ENCODE results near the gene EMP2. TPM values are rescaled to one million over a fixed set of nuclear protein-coding genes. Genes with fewer than 3 reads are reported as not detected.

Gene EMP2
- polyA plus RNA-seq, 1 donor from 2014 or later: 0.14 TPM

DNA sequence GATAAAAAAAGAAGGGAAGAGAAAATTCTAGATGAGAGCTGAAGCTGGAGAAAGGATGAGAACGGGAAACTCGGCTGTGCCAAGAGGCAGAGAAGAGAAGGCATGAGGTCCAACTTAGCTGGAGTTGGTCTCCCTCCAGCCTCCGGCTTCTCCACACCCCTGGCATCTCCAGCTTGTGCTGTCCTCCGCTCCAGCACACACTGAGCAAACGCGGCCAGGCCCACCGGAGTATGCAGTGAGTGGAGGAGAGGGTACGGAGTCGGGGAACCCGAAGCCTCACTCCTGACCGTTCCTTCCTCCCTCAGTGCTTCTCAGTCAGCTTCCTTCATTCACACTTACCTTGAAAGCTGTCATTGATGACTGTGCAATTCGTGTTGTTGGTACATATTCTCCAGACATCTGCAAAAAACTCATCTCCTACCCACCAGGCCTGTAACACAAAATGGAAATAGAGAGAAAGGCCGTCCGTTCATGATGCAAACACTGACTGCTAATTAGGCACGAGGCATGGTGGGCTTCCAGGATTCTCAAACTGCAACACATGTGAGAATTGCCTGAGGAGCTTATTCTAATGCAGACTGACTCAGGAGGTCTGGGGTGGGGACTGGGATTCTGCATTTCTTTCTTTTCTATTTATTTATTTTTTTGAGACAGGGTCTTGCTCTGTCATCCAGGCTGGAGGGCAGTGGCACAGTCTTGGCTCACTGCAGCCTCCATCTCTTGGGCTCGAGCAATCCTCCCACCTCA is 37.0 kb downstream of the EMP2 start:
- Histone ChIP-seq H3K9me2 (ENCODE audit: insufficient read depth, low read length) (no peaks in the 10 kb centered on the region), H3K9me3 (ENCODE audit: low read length) (no peaks in the 10 kb centered on the region), H3F3A (ENCODE audit: insufficient read depth, low read length, poor library complexity, severe bottlenecking) (no peaks in the 10 kb centered on the region), H3K27me3 (ENCODE audit: insufficient read depth, low read depth, low read length) (no peaks in the 10 kb centered on the region), H2AFZ (ENCODE audit: low read depth, low read length) (no peak overlapping the region), H3K4me3 (ENCODE audit: low read length) (no peak overlapping the region), H4K20me1 (ENCODE audit: insufficient read depth) (no peaks in the 10 kb centered on the region), H3K79me2 (replicated peaks; ENCODE audit: insufficient read depth, low read length) (no peaks in the 10 kb centered on the region), H3K9ac (ENCODE audit: low read length) (no peak overlapping the region), H3K27ac (ENCODE audit: low read length) (no peak overlapping the region), H3K4me2 (ENCODE audit: low read length) (no peak overlapping the region), H3K36me3 (ENCODE audit: insufficient read depth, low read length) (no peaks in the 10 kb centered on the region)
- TF ChIP-seq POLR2AphosphoS5 (IDR thresholded peaks at IDR 0.05): no peak
- no peak for TF ChIP-seq RAD21 (conservative IDR thresholded peaks at IDR 0.05)
- TF ChIP-seq, protein P1, sequence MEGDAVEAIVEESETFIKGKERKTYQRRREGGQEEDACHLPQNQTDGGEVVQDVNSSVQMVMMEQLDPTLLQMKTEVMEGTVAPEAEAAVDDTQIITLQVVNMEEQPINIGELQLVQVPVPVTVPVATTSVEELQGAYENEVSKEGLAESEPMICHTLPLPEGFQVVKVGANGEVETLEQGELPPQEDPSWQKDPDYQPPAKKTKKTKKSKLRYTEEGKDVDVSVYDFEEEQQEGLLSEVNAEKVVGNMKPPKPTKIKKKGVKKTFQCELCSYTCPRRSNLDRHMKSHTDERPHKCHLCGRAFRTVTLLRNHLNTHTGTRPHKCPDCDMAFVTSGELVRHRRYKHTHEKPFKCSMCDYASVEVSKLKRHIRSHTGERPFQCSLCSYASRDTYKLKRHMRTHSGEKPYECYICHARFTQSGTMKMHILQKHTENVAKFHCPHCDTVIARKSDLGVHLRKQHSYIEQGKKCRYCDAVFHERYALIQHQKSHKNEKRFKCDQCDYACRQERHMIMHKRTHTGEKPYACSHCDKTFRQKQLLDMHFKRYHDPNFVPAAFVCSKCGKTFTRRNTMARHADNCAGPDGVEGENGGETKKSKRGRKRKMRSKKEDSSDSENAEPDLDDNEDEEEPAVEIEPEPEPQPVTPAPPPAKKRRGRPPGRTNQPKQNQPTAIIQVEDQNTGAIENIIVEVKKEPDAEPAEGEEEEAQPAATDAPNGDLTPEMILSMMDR (IDR thresholded peaks at IDR 0.05; ENCODE audit: poor library complexity, severe bottlenecking): no peak
- no peak for TF ChIP-seq REST (IDR thresholded peaks at IDR 0.05; ENCODE audit: borderline replicate concordance)
- TF ChIP-seq EZH2 (IDR thresholded peaks at IDR 0.05; ENCODE audit: borderline replicate concordance, insufficient read depth, low read length, poor library complexity, severe bottlenecking): no peak
- TF ChIP-seq MXI1 (conservative IDR thresholded peaks at IDR 0.05; ENCODE audit: poor library complexity, severe bottlenecking): no peak
- TF ChIP-seq SMC3 (conservative IDR thresholded peaks at IDR 0.05; ENCODE audit: poor library complexity): no peak
- no peak for TF ChIP-seq TAF1 (IDR thresholded peaks at IDR 0.05; ENCODE audit: low read depth)
- no peak for TF ChIP-seq EP300 (conservative IDR thresholded peaks at IDR 0.05; ENCODE audit: poor library complexity, severe bottlenecking)

DNA sequence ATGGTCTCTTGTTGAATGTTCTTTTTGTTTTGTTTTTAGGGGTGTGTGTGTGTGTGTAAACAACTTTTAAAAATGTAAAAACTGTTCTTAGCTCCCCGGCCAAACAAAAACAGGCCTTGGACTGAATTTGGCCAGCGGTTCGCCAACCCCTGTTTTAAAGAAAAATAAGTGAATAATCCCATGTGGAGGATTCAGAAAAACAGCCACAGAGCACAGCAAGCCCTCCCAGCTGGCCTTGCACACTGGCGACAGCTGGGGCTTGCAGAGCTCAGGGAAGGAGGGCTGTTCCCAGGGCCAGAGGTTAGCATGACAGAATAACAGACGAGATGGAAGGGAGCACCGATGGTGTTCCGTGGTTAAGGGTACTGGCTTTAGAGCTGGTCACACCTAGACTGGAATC is 39.0 kb downstream of the EMP2 start:
- no peak overlapping the region for H3K27ac ChIP-seq (ENCODE audit: low read length)
- no peak for TF ChIP-seq EZH2 (IDR thresholded peaks at IDR 0.05; ENCODE audit: borderline replicate concordance, insufficient read depth, low read length, poor library complexity, severe bottlenecking)
- TF ChIP-seq EP300 (conservative IDR thresholded peaks at IDR 0.05; ENCODE audit: poor library complexity, severe bottlenecking): no peak
- TF ChIP-seq REST (IDR thresholded peaks at IDR 0.05; ENCODE audit: borderline replicate concordance): no peak
- no peak for TF ChIP-seq MXI1 (conservative IDR thresholded peaks at IDR 0.05; ENCODE audit: poor library complexity, severe bottlenecking)
- TF ChIP-seq TAF1 (IDR thresholded peaks at IDR 0.05; ENCODE audit: low read depth): no peak
- no peaks in the 10 kb centered on the region for H4K20me1 ChIP-seq (ENCODE audit: insufficient read depth)
- no peak overlapping the region for H3K9ac ChIP-seq (ENCODE audit: low read length)
- H3K36me3 ChIP-seq (ENCODE audit: insufficient read depth, low read length): no peaks in the 10 kb centered on the region
- no peak overlapping the region for H3K4me3 ChIP-seq (ENCODE audit: low read length)
- no peaks in the 10 kb centered on the region for H3K79me2 ChIP-seq (replicated peaks; ENCODE audit: insufficient read depth, low read length)
- H3K9me3 ChIP-seq (ENCODE audit: low read length): no peaks in the 10 kb centered on the region
- H3F3A ChIP-seq (ENCODE audit: insufficient read depth, low read length, poor library complexity, severe bottlenecking): no peaks in the 10 kb centered on the region
- no peaks in the 10 kb centered on the region for H3K27me3 ChIP-seq (ENCODE audit: insufficient read depth, low read depth, low read length)
- no peak overlapping the region for H3K4me2 ChIP-seq (ENCODE audit: low read length)
- no peak overlapping the region for H2AFZ ChIP-seq (ENCODE audit: low read depth, low read length)
- H3K9me2 ChIP-seq (ENCODE audit: insufficient read depth, low read length): no peaks in the 10 kb centered on the region

Data from neural cell (in vitro differentiated cells).